ENCODE measurements around the gene SPINT1. TPM values are rescaled to one million over a fixed set of nuclear protein-coding genes. Genes with fewer than 3 reads are reported as not detected.

The SPINT1 gene
- total RNA-seq, 1 donor from 2014 or later, result 306 TPM

GRCh38 chr15:40902605-40903561, 59.0 kb downstream of the SPINT1 start:
- no peak for DNase-seq (ENCODE audit: low read depth)
- peaks cover 13% of the 10 kb centered on the region for H3K36me3 ChIP-seq (ENCODE audit: control insufficient read depth, insufficient read depth, low read length)
- H3K27me3 ChIP-seq (ENCODE audit: control insufficient read depth, insufficient read depth, low read length), result no peaks in the 10 kb centered on the region
- TF ChIP-seq CTCF (IDR thresholded peaks at IDR 0.05; ENCODE audit: insufficient read depth, low read length, poor library complexity, severe bottlenecking), result no peak
- no peak overlapping the region for H3K4me3 ChIP-seq (ENCODE audit: low read depth, low read length)

- H3K4me3 ChIP-seq (ENCODE audit: low read depth, low read length), result no peak overlapping the region
- no peak for TF ChIP-seq CTCF (IDR thresholded peaks at IDR 0.05; ENCODE audit: insufficient read depth, low read length, poor library complexity, severe bottlenecking)
- DNase-seq (ENCODE audit: low read depth), result no peak
- no peaks in the 10 kb centered on the region for H3K27me3 ChIP-seq (ENCODE audit: control insufficient read depth, insufficient read depth, low read length)
- H3K36me3 ChIP-seq (ENCODE audit: control insufficient read depth, insufficient read depth, low read length), result peaks cover 13% of the 10 kb centered on the region
Measured at GRCh38 chr15:40904552-40905201, 60.8 kb downstream of the SPINT1 start.

- peak; percentile 85 for TF ChIP-seq CTCF (IDR thresholded peaks at IDR 0.05; ENCODE audit: insufficient read depth, low read length, poor library complexity, severe bottlenecking)
- Histone ChIP-seq H3K4me3 (ENCODE audit: low read depth, low read length) (peak overlapping the region; percentile 17), H3K27me3 (ENCODE audit: control insufficient read depth, insufficient read depth, low read length) (no peaks in the 10 kb centered on the region), H3K36me3 (ENCODE audit: control insufficient read depth, insufficient read depth, low read length) (peaks cover 13% of the 10 kb centered on the region)
- peak; percentile 77 for DNase-seq (ENCODE audit: low read depth)
Measured at GRCh38 chr15:40906091-40906990, 62.5 kb downstream of the SPINT1 start.

- H3K4me3 ChIP-seq (ENCODE audit: low read depth, low read length), result no peak overlapping the region
- DNase-seq (ENCODE audit: low read depth), result no peak
- no peak for TF ChIP-seq CTCF (IDR thresholded peaks at IDR 0.05; ENCODE audit: insufficient read depth, low read length, poor library complexity, severe bottlenecking)
- H3K27me3 ChIP-seq (ENCODE audit: control insufficient read depth, insufficient read depth, low read length), result no peaks in the 10 kb centered on the region
- peaks cover 13% of the 10 kb centered on the region for H3K36me3 ChIP-seq (ENCODE audit: control insufficient read depth, insufficient read depth, low read length)
Measured at GRCh38 chr15:40906991-40907802, 63.3 kb downstream of the SPINT1 start.

Other genes with a start within 250 kb of the SPINT1 start
- 3.2 and 3.8 TPM in 2 replicates for gene KNL1, start 249.8 kb upstream of the SPINT1 start, total RNA-seq
- 1.3 and 2.7 TPM in 2 replicates for gene RAD51, start 148.9 kb upstream of the SPINT1 start, total RNA-seq
- 26.5 and 33.5 TPM in 2 replicates for gene RMDN3, start 88.8 kb upstream of the SPINT1 start, total RNA-seq
- gene GCHFR, start 80.0 kb upstream of the SPINT1 start, total RNA-seq, result 13.2 and 24.9 TPM in 2 replicates
- 1.2 and 1.4 TPM in 2 replicates for gene C15orf62, start 74.1 kb upstream of the SPINT1 start, total RNA-seq
- 21.8 and 34.7 TPM in 2 replicates for gene ZFYVE19, start 37.0 kb upstream of the SPINT1 start, total RNA-seq
- 20.0 and 59.2 TPM in 2 replicates for gene DNAJC17, start 36.6 kb upstream of the SPINT1 start, total RNA-seq
- gene PPP1R14D, start 15.3 kb upstream of the SPINT1 start, total RNA-seq, result not detected in 2 replicates
- 2.0 and 3.6 TPM in 2 replicates for gene RHOV, start 30.2 kb downstream of the SPINT1 start, total RNA-seq
- 66.0 and 69.4 TPM in 2 replicates for gene VPS18, start 50.4 kb downstream of the SPINT1 start, total RNA-seq
- gene DLL4, start 85.3 kb downstream of the SPINT1 start, total RNA-seq, result 0.50 and 0.82 TPM in 2 replicates
- gene CHAC1, start 109.4 kb downstream of the SPINT1 start, total RNA-seq, result 84.4 and 86.3 TPM in 2 replicates

All from kidney epithelial cell (primary cell).